Omental fat pad (tissue), 4 donors: ENCODE results near the gene ABCA6. TPM values are rescaled to one million over a fixed set of nuclear protein-coding genes. Genes with fewer than 3 reads are reported as not detected.
"Not testable (repeated sequence)": the region's sequence is repeated elsewhere in the genome, so short reads cannot be mapped to it uniquely, and the experiment has no call there.

ENCODE experiments used
- ATAC-seq: fragments of 150-250 bp; one replicate; pipeline ENCODE4 v1.9.1; 2016; ENCODE audit warnings: mild to moderate bottlenecking, moderate library complexity; ENCODE audit not compliant: low FRiP score
- DNase-seq: peaks from one replicate; pipeline ENCODE4 v3.0.0-alpha.2; 2019; ENCODE audit warnings: low spot score
- total RNA-seq, 4 donors: library from RNA; depleted of rRNA; stranded (reverse); fragments of >200 nt; gene quantifications; one replicate each; pipeline ENCODE4 v1.1.0, GENCODE V29; 2016
- TF ChIP-seq, protein P1 (sequence below), 3 donors: fragments of 450-650 bp; IDR thresholded peaks; one replicate each; pipeline ENCODE4 v1.5.1; 2016 to 2017; ENCODE audit warnings: antibody characterized with exemption in 3 of 3, mild to moderate bottlenecking in 3 of 3, moderate library complexity in 2 of 3

ABCA6 gene
- total RNA-seq, 4 donors from 2014 or later, result 50.2 to 311 (median 163) TPM

- no peak for ATAC-seq
- DNase-seq, result no peak
- TF ChIP-seq, protein P1, sequence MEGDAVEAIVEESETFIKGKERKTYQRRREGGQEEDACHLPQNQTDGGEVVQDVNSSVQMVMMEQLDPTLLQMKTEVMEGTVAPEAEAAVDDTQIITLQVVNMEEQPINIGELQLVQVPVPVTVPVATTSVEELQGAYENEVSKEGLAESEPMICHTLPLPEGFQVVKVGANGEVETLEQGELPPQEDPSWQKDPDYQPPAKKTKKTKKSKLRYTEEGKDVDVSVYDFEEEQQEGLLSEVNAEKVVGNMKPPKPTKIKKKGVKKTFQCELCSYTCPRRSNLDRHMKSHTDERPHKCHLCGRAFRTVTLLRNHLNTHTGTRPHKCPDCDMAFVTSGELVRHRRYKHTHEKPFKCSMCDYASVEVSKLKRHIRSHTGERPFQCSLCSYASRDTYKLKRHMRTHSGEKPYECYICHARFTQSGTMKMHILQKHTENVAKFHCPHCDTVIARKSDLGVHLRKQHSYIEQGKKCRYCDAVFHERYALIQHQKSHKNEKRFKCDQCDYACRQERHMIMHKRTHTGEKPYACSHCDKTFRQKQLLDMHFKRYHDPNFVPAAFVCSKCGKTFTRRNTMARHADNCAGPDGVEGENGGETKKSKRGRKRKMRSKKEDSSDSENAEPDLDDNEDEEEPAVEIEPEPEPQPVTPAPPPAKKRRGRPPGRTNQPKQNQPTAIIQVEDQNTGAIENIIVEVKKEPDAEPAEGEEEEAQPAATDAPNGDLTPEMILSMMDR (IDR thresholded peaks at IDR 0.05), result no peak
Measured at GRCh38 chr17:69078864-69079263, 62.8 kb downstream of the ABCA6 start.

GRCh38 chr17:69075823-69076222, 65.9 kb downstream of the ABCA6 start:
- no peak for DNase-seq
- no peak for ATAC-seq
- TF ChIP-seq, protein P1 (IDR thresholded peaks at IDR 0.05), result no peak

DNA sequence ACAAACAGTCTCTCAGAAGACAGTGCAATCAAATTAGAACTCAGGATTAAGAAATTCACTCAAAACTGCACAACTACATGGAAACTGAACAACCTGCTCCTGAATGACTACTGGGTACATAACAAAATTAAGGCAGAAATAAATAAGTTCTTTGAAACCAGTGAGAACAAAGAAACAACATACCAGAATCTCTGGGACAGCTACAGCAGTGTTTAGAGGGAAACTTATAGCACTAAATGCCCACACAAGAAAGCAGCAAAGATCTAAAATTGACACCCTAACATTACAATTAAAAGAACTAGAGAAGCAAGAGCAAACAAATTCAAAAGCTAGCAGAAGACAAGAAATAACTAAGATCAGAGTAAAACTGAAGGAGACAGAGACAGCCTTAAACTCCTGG, 68.3 kb downstream of the ABCA6 start:
- not testable (repeated sequence) for DNase-seq, ATAC-seq

- ATAC-seq, result not testable (repeated sequence)
Measured at GRCh38 chr17:69072803-69073256, 68.9 kb downstream of the ABCA6 start.

DNA sequence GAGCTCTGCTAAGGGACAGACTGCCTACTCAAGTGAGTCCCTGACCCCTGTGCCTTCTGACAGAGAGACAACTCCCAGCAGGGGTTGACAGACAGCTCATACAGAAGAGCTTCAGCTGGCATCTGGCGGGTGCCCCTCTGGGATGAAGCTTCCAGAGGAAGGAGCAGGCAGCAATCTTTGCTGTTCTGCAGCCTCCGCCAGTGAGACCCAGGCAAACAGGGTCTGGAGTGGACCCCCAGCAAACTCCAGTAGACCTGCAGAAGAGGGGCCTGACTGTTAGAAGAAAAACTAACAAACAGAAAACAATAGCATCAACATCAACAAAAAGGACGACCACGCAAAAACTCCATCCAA, 70.5 kb downstream of the ABCA6 start:
- not testable (repeated sequence) for ATAC-seq, DNase-seq

More at GRCh38 chr17:69072803-69073256, 68.9 kb downstream of the ABCA6 start:
- not testable (repeated sequence) for DNase-seq

DNA sequence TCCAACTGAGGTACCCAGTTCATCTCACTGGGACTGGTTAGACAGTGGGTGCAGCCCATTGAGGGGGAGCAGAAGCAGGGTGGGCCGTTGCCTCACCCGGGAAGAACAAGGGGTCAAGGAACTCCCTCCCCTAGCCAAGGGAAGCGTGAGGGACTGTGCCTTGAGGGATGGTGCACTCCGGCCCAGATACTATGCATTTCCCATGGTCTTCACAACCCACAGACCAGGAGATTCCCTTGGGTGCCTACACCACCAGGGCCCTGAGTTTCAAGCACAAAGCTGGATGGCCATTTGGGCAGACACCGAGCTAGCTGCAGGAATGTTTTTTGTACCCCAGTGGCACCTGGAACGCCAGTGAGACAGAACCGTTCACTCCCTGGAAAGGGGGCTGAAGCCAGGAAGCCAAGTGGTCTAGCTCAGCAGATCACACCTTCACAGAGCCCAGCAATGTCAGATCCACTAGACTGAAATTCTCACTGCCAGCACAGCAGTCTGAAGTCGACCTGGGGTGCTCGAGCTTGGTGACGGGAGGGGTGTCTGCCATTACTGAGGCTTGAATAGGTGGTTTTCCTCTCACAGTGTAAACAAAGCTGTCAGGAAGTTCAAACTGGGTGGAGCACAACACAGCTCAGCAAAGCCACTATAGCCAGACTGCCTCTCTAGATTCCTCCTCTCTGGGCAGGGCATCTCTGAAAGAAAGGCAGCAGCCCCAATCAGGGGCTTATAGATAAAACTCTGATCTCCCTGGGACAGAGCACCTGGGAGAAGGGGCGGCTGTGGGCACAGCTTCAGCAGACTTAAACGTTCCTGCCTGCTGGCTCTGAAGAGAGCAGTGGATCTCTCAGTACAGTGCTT, 71.1 kb downstream of the ABCA6 start:
- ATAC-seq, DNase-seq: not testable (repeated sequence)

DNA sequence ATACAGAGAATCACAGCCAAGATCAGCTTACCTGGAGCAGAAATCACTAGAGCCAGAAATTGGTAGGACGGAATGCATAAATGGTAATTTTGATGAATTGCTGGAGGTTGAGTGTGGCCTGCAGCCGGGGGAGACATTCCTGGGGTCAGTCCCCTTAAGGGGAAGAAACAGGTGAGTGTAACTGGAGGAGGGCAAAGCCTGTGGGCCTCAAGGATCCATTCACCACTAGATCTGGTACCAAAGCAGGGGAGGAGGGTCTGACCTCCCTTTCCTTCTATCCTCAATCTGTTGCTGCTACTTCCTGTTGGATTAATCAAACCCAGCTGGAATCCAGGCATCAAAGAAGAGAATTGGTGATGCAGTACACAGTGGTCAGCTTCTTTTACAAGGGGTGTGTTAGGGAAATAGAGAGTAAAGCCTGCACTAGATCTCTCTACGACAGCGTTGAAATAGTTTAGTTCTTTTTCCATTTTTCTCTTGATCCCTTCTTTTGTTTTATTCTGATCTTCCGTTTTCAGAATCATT, 72.4 kb downstream of the ABCA6 start:
- TF ChIP-seq, protein P1 (IDR thresholded peaks at IDR 0.05), result no peak
- ATAC-seq (no peak), DNase-seq (no peak)

DNA sequence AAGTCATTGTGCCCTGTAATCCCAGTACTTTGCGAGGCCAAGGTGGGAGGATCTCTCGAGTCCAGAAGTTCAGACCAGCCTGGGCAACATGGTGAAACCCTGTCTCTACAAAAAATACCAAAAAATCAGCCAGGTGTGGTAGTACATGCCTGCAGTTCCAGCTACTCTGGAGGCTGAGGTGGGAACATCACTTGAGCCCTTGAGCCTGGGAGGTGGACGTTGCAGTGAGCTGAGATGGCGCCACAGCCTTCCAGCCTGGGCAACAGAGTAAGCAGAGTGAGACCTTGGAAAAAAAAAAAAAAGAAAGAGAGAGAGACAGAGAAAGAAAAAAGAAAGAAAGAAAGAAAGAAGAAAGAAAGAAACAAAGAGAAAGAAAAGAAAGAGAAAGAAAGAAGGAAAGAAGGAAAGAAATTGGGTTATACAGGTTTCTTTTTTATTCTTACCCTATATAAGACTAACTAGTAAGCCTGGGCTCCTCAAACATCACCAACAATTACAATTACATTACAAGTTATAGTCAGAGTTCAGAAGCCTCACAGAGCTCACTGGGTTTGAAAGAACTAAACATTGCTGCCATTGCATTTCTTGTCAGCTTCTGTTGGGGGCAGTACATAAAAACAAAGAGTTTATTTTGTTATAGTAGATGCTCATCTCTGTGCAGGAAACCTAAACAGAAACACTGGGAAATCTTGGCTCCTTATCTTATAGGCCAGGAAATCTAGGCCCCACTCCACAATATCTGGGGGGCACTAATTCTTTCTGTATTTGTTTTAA, 74.2 kb downstream of the ABCA6 start:
- TF ChIP-seq, protein P1 (IDR thresholded peaks at IDR 0.05), result no peak
- no peak for DNase-seq
- ATAC-seq, result no peak

DNA sequence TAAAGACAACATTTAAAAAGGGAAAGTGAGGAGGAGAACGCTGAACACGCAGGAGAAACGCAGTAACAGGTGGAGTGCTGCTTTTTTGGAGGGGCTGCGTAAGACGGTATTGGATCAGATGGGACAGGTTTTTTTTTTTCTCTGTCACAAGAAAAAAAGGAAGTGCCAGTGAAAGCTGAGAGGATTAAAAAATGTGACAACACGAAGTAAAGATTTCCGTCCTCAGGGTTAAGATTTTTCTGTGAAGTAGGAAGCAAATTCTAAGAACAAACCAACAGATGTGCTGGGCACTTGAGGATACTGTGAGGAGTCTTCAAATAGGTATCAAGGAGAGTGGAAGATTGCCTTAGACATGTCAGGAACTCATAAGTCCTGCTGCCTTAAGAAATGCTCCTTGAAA, 75.2 kb downstream of the ABCA6 start:
- ATAC-seq (no peak), DNase-seq (no peak)
- TF ChIP-seq, protein P1 (IDR thresholded peaks at IDR 0.05), result no peak
